PC-3 (cell line): ENCODE results near the gene NEK8. TPM values are rescaled to one million over a fixed set of nuclear protein-coding genes. Genes with fewer than 3 reads are reported as not detected.

ENCODE experiments used
- ATAC-seq: fragments of 200-7000 bp; cut with Tn5 transposase; 2 replicates; pipeline ENCODE4 v1.9.1; 2020; ENCODE audit warnings: mild to moderate bottlenecking, moderate library complexity
- BruUV-seq: library from RNA; stranded (reverse); fragments of 400-500 nt; replicated peaks from 2 replicates; lab custom pipeline; 2021; lab: Mats Ljungman, UMichigan
- CTCF ChIA-PET: fragments of 300-600 bp; sonication (Branson Sonifier 250); formaldehyde crosslinking; loops from one replicate; lab custom pipeline; 2022; ENCODE audit warnings: antibody characterized with exemption; lab: Charles Lee
- POLR2A ChIA-PET: fragments of 300-600 bp; sonication (Branson Sonifier 250); formaldehyde crosslinking; loops from one replicate; lab custom pipeline; 2022; ENCODE audit warnings: antibody characterized with exemption; ENCODE audit not compliant: unreplicated experiment; lab: Charles Lee
- DNase-seq: peaks from one replicate; pipeline ENCODE4 v3.0.0-alpha.2; 2015
- H2AFZ ChIP-seq: fragments of 300-600 bp; sonication (generic); 2 replicates; pipeline ENCODE4 v1.6.0; 2016; ENCODE audit warnings: antibody characterized with exemption, low read length
- H3F3A ChIP-seq: fragments of 300-600 bp; sonication (generic); one replicate; pipeline ENCODE4 v1.6.0; 2017; ENCODE audit warnings: antibody characterized with exemption, low read length, control low read depth, mild to moderate bottlenecking; ENCODE audit not compliant: unreplicated experiment
- H3K27ac ChIP-seq: fragments of 300-600 bp; sonication (generic); 2 replicates; pipeline ENCODE4 v1.5.1; 2016; ENCODE audit warnings: mild to moderate bottlenecking, low read length
- H3K27me3 ChIP-seq: fragments of 300-600 bp; sonication (generic); 2 replicates; pipeline ENCODE4 v1.6.1; 2016; ENCODE audit warnings: low read length, mixed read lengths
- H3K36me3 ChIP-seq: fragments of 300-600 bp; sonication (generic); 2 replicates; pipeline ENCODE4 v1.6.1; 2016; ENCODE audit warnings: low read depth, mixed run types, low read length, mixed read lengths
- H3K4me1 ChIP-seq: fragments of 300-600 bp; sonication (generic); 2 replicates; pipeline ENCODE4 v1.5.1; 2016; ENCODE audit warnings: low read length; ENCODE audit not compliant: insufficient read depth
- H3K4me2 ChIP-seq: fragments of 300-600 bp; sonication (generic); 2 replicates; pipeline ENCODE4 v1.6.0; 2016; ENCODE audit warnings: low read length
- H3K4me3 ChIP-seq: fragments of 300-600 bp; sonication (generic); 2 replicates; pipeline ENCODE4 v1.5.1; 2016; ENCODE audit warnings: mild to moderate bottlenecking, low read length, mixed read lengths
- H3K79me2 ChIP-seq: fragments of 300-600 bp; sonication (generic); 2 replicates; pipeline ENCODE4 v1.6.1; 2017; ENCODE audit warnings: low read length, mixed read lengths
- H3K9ac ChIP-seq: fragments of 300-600 bp; sonication (generic); 2 replicates; pipeline ENCODE4 v1.6.0; 2016; ENCODE audit warnings: mild to moderate bottlenecking, low read length
- H3K9me2 ChIP-seq: fragments of 300-600 bp; sonication (generic); replicated peaks from 2 replicates; pipeline ENCODE4 v1.6.1; 2016; ENCODE audit warnings: mixed run types, low read length, mixed read lengths
- H3K9me3 ChIP-seq: fragments of 300-600 bp; sonication (generic); 2 replicates; pipeline ENCODE4 v1.6.1; 2016; ENCODE audit warnings: low read length, mixed read lengths
- H4K20me1 ChIP-seq: fragments of 300-600 bp; sonication (generic); 2 replicates; pipeline ENCODE4 v1.6.1; 2016; ENCODE audit warnings: low read length, mixed read lengths
- EZH2 ChIP-seq: fragments of 300-600 bp; sonication (generic); IDR thresholded peaks from one replicate; pipeline ENCODE4 v1.6.1; 2017; ENCODE audit warnings: antibody characterized with exemption, mild to moderate bottlenecking, low read length; ENCODE audit not compliant: unreplicated experiment
- EZH2phosphoT487 ChIP-seq: fragments of 300-600 bp; sonication (generic); IDR thresholded peaks from 2 replicates; pipeline ENCODE4 v1.6.1; 2018; ENCODE audit warnings: mild to moderate bottlenecking, antibody characterized with exemption, low read length, borderline replicate concordance
- intact Hi-C: fragments of 100-400 bp; cut with micrococcal nuclease; formaldehyde crosslinking; loops from 2 replicates; pipeline ENCODE4 v1.9.0; 2023
- total RNA-seq: library from RNA; depleted of rRNA; stranded (reverse); fragments of >200 nt; gene quantifications from 2 replicates; pipeline ENCODE4 v1.2.3, GENCODE V29; 2014
- TF ChIP-seq, protein P1 (sequence below): fragments of 300-600 bp; sonication (generic); conservative IDR thresholded peaks from 2 replicates; pipeline ENCODE4 v1.5.1; 2017; ENCODE audit warnings: antibody characterized with exemption, low read depth, mild to moderate bottlenecking, low read length

NEK8 gene
- total RNA-seq, 1 experiment from 2014 or later: 2.4 TPM

GRCh38 chr17:28744104-28744971 lies 15.8 kb downstream of the NEK8 start:
- no peaks in the 10 kb centered on the region for H3K9me2 ChIP-seq

GRCh38 chr17:28744972-28745785 lies 16.6 kb downstream of the NEK8 start:
- no peaks in the 10 kb centered on the region for H3K9me2 ChIP-seq
- no peaks in the 10 kb centered on the region for H3K27me3 ChIP-seq
- H3K4me1 ChIP-seq: peaks cover 27% of the 10 kb centered on the region
- H2AFZ ChIP-seq: no peak overlapping the region
- CTCF ChIA-PET: interaction anchor here (2.8 kb wide), 1 partner anchor 18 kb away, joined by 14 read pairs; the partner anchor contains the start of gene TLCD1
- POLR2A ChIA-PET: interaction anchor here (0.8 kb wide), 1 partner anchor 16 kb away, joined by 3 read pairs; the partner anchor contains the start of gene NEK8
- ATAC-seq (peak; percentile 6; the same call in 1 of the 2 replicates), DNase-seq (peak; percentile 41)
- TSS peak; percentile 29 for BruUV-seq
- H3K4me3 ChIP-seq: peak overlapping the region; percentile 89
- TF ChIP-seq EZH2phosphoT487 (no peak), EZH2 (no peak)
- TF ChIP-seq, protein P1, sequence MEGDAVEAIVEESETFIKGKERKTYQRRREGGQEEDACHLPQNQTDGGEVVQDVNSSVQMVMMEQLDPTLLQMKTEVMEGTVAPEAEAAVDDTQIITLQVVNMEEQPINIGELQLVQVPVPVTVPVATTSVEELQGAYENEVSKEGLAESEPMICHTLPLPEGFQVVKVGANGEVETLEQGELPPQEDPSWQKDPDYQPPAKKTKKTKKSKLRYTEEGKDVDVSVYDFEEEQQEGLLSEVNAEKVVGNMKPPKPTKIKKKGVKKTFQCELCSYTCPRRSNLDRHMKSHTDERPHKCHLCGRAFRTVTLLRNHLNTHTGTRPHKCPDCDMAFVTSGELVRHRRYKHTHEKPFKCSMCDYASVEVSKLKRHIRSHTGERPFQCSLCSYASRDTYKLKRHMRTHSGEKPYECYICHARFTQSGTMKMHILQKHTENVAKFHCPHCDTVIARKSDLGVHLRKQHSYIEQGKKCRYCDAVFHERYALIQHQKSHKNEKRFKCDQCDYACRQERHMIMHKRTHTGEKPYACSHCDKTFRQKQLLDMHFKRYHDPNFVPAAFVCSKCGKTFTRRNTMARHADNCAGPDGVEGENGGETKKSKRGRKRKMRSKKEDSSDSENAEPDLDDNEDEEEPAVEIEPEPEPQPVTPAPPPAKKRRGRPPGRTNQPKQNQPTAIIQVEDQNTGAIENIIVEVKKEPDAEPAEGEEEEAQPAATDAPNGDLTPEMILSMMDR: no peak
- peaks cover 22% of the 10 kb centered on the region for H3K36me3 ChIP-seq
- peak overlapping the region; percentile 99 for H3K4me2 ChIP-seq
- intact Hi-C loops: no loop called here
- peak overlapping the region; percentile 99 for H3K27ac ChIP-seq
- no peaks in the 10 kb centered on the region for H3K9me3 ChIP-seq
- peak overlapping the region; percentile 95 for H3K9ac ChIP-seq
- peaks cover 21% of the 10 kb centered on the region for H4K20me1 ChIP-seq
- H3F3A ChIP-seq: no peaks in the 10 kb centered on the region
- H3K79me2 ChIP-seq: peaks cover 43% of the 10 kb centered on the region

More at GRCh38 chr17:28744104-28744971, 15.8 kb downstream of the NEK8 start:
- Histone ChIP-seq H3K36me3 (peaks cover 19% of the 10 kb centered on the region), H3K4me1 (peaks cover 27% of the 10 kb centered on the region), H3K4me2 (peak overlapping the region; percentile 99), H3K27ac (peak overlapping the region; percentile 99), H3K4me3 (peak overlapping the region; percentile 89), H4K20me1 (peaks cover 21% of the 10 kb centered on the region), H3K27me3 (no peaks in the 10 kb centered on the region), H2AFZ (no peak overlapping the region), H3K9me3 (no peaks in the 10 kb centered on the region), H3K79me2 (peaks cover 43% of the 10 kb centered on the region), H3K9ac (peak overlapping the region; percentile 95), H3F3A (no peaks in the 10 kb centered on the region)
- ChIA-PET POLR2A (no interaction called here), CTCF (interaction anchor here (1.4 to 2.8 kb wide), 3 partner anchors 16 to 25 kb away, joined by 6 to 14 read pairs (median 14); partner anchors contain the start of genes NEK8, RPL23A and TLCD1)
- ATAC-seq: no peak
- no peak for DNase-seq
- BruUV-seq: TSS peak; percentile 72
- TF ChIP-seq, protein P1: no peak
- TF ChIP-seq EZH2 (no peak), EZH2phosphoT487 (no peak)
- intact Hi-C loops: no loop called here
